Mammary epithelial cell (primary cell): Measurements from ENCODE around the gene ZNF185.

Experiments
- CTCF ChIP-seq, 2 donors: IDR thresholded peaks in 1 of 2; conservative IDR thresholded peaks in 1 of 2; 2 replicates each; pipeline ENCODE4 v1.5.1; 2011 to 2012; ENCODE audit warnings: inconsistent platforms in 2 of 2, low read length in 2 of 2, mild to moderate bottlenecking in 2 of 2, control low read depth in 1 of 2, low read depth in 1 of 2; ENCODE audit not compliant: insufficient read depth in 1 of 2; ENCODE audit errors: extremely low read depth in 1 of 2
- EZH2 ChIP-seq: IDR thresholded peaks from 2 replicates; pipeline ENCODE4 v1.6.1; 2012; ENCODE audit warnings: low read length, inconsistent platforms, borderline replicate concordance

DNA sequence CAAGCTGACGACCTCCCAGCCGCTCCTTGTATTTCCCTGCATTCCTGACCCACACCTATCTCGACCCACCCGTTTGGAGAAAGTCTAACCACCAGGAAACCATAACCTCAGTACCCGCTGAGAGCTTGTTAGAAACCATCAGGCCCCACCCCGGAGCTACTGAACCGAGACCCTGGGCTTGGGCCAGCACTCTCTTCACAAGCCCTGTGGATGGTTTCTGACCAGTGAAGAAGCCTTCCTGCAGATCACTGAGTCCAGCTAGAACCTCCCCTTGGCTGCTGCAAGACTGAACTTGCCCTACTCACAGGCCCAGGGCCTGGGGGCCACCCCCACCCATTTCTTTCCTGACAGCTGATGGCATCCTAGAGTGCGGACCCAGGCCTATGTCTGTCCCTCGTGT lies 26.6 kb upstream of the ZNF185 start:
- TF ChIP-seq CTCF (conservative IDR thresholded peaks at IDR 0.05 in 1 of 2, IDR thresholded peaks at IDR 0.05 in 1 of 2; ENCODE audit: extremely low read depth in 1 of 2, insufficient read depth in 1 of 2, low read depth in 1 of 2, low read length in 2 of 2) (no peak), EZH2 (no peak)
